Mammary epithelial cell (primary cell): ENCODE data around the gene MTG2.

Experiments
- CTCF ChIP-seq, 2 donors: IDR thresholded peaks in 1 of 2; conservative IDR thresholded peaks in 1 of 2; 2 replicates each; pipeline ENCODE4 v1.5.1; 2011 to 2012; ENCODE audit warnings: inconsistent platforms in 2 of 2, low read length in 2 of 2, mild to moderate bottlenecking in 2 of 2, control low read depth in 1 of 2, low read depth in 1 of 2; ENCODE audit not compliant: insufficient read depth in 1 of 2; ENCODE audit errors: extremely low read depth in 1 of 2
- EZH2 ChIP-seq: IDR thresholded peaks from 2 replicates; pipeline ENCODE4 v1.6.1; 2012; ENCODE audit warnings: low read length, inconsistent platforms, borderline replicate concordance

GRCh38 chr20:62215991-62216635 is 33.3 kb downstream of the MTG2 start:
- TF ChIP-seq CTCF (conservative IDR thresholded peaks at IDR 0.05 in 1 of 2, IDR thresholded peaks at IDR 0.05 in 1 of 2; ENCODE audit: extremely low read depth in 1 of 2, insufficient read depth in 1 of 2, low read depth in 1 of 2, low read length in 2 of 2) (no peak), EZH2 (no peak)
